Mesothelial cell of epicardium (in vitro differentiated cells): Measurements from ENCODE around the gene ADAMTS17. TPM values are rescaled to one million over a fixed set of nuclear protein-coding genes. Genes with fewer than 3 reads are reported as not detected.

ENCODE experiments used
- DNase-seq, 2 experiments: peaks; one replicate each; pipeline ENCODE4 v3.0.0; 2021; ENCODE audit warnings: low spot score in 2 of 2; ENCODE audit not compliant: unreplicated experiment in 2 of 2
- H3K27ac Mint-ChIP-seq: 2 replicates; pipeline ENCODE4 v1.8.0; 2021; ENCODE audit warnings: mixed read lengths
- H3K27me3 Mint-ChIP-seq: 2 replicates; pipeline ENCODE4 v1.8.0; 2021; ENCODE audit warnings: low read depth, mixed read lengths
- H3K36me3 Mint-ChIP-seq: 2 replicates; pipeline ENCODE4 v1.8.0; 2021; ENCODE audit warnings: mixed read lengths
- H3K4me1 Mint-ChIP-seq: 2 replicates; pipeline ENCODE4 v1.8.0; 2021; ENCODE audit warnings: mixed read lengths
- H3K4me3 Mint-ChIP-seq: 2 replicates; pipeline ENCODE4 v1.8.0; 2021; ENCODE audit warnings: mild to moderate bottlenecking, moderate library complexity, mixed read lengths
- H3K9me3 Mint-ChIP-seq: 2 replicates; pipeline ENCODE4 v1.8.0; 2021; ENCODE audit warnings: mixed read lengths
- total RNA-seq: library from RNA; stranded (reverse); gene quantifications from 3 replicates; pipeline ENCODE4 v1.2.1, GENCODE V29; 2021
- TF ChIP-seq, protein P1 (sequence below): fragments of 200-600 bp; sonication (generic); IDR thresholded peaks from one replicate; pipeline ENCODE4 v1.5.0; 2021; ENCODE audit warnings: antibody characterized with exemption; ENCODE audit not compliant: unreplicated experiment

Gene ADAMTS17
- total RNA-seq, 1 donor from 2014 or later = 39.4 TPM

DNA sequence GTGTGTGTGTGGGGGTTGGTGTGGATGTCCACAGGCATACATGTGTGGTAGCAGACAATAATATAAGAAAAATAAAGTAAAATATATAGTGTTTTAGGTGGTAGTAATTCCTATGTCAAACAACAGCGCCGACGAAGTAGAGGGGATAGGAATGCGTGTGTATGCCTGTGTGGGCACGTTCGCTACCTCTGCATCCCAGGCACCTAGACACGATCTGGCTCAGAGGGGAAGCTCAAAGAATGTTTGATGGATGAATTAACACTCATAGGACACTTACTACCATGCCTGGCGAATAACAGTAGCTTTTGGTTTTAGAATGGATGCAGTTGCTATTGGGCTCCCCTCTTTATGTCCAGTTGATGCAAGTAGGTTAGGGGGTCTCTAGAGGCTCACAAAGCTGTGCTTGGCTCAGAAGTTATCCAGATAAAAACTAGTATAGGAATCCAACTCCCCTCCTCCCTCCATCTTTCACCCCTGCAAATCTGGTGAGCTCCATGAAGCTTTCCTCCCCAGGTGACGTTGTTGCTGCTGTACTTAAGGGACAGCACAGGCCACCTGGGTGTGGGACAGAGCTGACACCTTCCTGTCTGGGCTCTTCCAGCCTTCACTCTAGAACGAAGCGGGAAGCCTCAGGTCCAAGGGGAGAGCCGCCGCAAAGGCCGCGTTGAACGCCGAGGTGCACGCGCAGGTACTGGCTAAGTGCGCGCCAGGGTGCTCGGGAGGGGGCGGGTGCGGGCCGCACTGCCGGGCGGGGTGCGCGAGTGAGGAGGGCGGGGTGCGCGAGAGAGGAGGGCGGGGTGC, 415.9 kb downstream of the ADAMTS17 start:
- H3K4me1 Mint-ChIP-seq = peaks cover 5% of the 10 kb centered on the region
- H3K36me3 Mint-ChIP-seq = no peaks in the 10 kb centered on the region
- H3K9me3 Mint-ChIP-seq = no peaks in the 10 kb centered on the region
- DNase-seq = no peak
- peaks cover 20% of the 10 kb centered on the region for H3K27me3 Mint-ChIP-seq
- TF ChIP-seq, protein P1, sequence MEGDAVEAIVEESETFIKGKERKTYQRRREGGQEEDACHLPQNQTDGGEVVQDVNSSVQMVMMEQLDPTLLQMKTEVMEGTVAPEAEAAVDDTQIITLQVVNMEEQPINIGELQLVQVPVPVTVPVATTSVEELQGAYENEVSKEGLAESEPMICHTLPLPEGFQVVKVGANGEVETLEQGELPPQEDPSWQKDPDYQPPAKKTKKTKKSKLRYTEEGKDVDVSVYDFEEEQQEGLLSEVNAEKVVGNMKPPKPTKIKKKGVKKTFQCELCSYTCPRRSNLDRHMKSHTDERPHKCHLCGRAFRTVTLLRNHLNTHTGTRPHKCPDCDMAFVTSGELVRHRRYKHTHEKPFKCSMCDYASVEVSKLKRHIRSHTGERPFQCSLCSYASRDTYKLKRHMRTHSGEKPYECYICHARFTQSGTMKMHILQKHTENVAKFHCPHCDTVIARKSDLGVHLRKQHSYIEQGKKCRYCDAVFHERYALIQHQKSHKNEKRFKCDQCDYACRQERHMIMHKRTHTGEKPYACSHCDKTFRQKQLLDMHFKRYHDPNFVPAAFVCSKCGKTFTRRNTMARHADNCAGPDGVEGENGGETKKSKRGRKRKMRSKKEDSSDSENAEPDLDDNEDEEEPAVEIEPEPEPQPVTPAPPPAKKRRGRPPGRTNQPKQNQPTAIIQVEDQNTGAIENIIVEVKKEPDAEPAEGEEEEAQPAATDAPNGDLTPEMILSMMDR = no peak
- peak overlapping the region; percentile 76 for H3K27ac Mint-ChIP-seq
- H3K4me3 Mint-ChIP-seq = peak overlapping the region; percentile 74

DNA sequence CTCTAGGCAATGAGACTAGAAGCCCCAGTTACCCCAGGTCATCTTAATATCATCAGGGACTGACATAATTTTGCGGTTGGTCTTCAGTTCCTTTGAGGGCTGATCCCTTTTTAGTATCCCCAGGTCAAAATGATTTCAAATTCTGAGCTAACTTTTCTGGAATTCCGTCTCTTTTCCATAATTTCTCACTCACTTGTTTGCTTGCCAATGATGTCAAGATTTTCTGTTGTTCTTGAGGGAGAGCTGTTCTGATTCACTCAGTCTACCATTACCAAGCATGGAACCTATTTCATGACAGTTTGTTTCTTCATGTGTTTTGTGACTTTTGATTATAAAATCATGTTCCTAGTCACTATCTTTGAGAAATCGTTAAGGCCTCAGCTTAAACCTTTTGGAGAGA, 418.1 kb downstream of the ADAMTS17 start:
- no peak overlapping the region for H3K27ac Mint-ChIP-seq
- peaks cover 19% of the 10 kb centered on the region for H3K27me3 Mint-ChIP-seq
- no peaks in the 10 kb centered on the region for H3K9me3 Mint-ChIP-seq
- H3K4me1 Mint-ChIP-seq = peaks cover 15% of the 10 kb centered on the region
- H3K4me3 Mint-ChIP-seq = no peak overlapping the region
- TF ChIP-seq, protein P1 = no peak
- DNase-seq = no peak
- no peaks in the 10 kb centered on the region for H3K36me3 Mint-ChIP-seq

Other genes starting within 250 kb of the ADAMTS17 start
- gene CERS3, start 187.0 kb upstream of the ADAMTS17 start, total RNA-seq = 0.23 to 0.69 TPM in 2 of 3 replicates, not detected in the other